Measurements from ENCODE around the gene ORC5. TPM values are rescaled to one million over a fixed set of nuclear protein-coding genes. Genes with fewer than 3 reads are reported as not detected.

Gene ORC5
- total and polyA plus RNA-seq, 10 of the 15 experiments (the other 5 are each of a cell fraction or from before 2014, with no cell fraction given) = 14.8 to 58.6 (median 30.3) TPM

- H3K79me2 ChIP-seq (ENCODE audit: control insufficient read depth, insufficient read depth, low read length) = no peaks in the 10 kb centered on the region
- ChIA-PET SMC1A (ENCODE audit: uncharacterized antibody, unreplicated experiment) (no interaction called here), RAD21 (ENCODE audit: unreplicated experiment) (interaction anchor here (1.0 kb wide), 1 partner anchor 18 kb away, joined by 3 read pairs; no protein-coding TSS in a partner anchor), POLR2A (no interaction called here), CTCF (no interaction called here)
- intact Hi-C loops (cut with micrococcal nuclease; ENCODE audit: unreplicated experiment) = no loop called here
- no peak overlapping the region for H2AFZ ChIP-seq (ENCODE audit: control insufficient read depth, low read depth, low read length)
- no peaks in the 10 kb centered on the region for H4K20me1 ChIP-seq (ENCODE audit: control insufficient read depth, insufficient read depth)
- H3K27ac ChIP-seq (ENCODE audit: control insufficient read depth, insufficient read depth) = no peak overlapping the region
- TF ChIP-seq CHD1 (IDR thresholded peaks at IDR 0.05; ENCODE audit: low read depth, low read length) = no peak
- TF ChIP-seq, protein P1, sequence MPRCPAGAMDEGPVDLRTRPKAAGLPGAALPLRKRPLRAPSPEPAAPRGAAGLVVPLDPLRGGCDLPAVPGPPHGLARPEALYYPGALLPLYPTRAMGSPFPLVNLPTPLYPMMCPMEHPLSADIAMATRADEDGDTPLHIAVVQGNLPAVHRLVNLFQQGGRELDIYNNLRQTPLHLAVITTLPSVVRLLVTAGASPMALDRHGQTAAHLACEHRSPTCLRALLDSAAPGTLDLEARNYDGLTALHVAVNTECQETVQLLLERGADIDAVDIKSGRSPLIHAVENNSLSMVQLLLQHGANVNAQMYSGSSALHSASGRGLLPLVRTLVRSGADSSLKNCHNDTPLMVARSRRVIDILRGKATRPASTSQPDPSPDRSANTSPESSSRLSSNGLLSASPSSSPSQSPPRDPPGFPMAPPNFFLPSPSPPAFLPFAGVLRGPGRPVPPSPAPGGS (IDR thresholded peaks at IDR 0.05; ENCODE audit: borderline replicate concordance, insufficient read depth, low read depth, low read length, poor library complexity, severe bottlenecking) = no peak
- TF ChIP-seq FOXK2 (IDR thresholded peaks at IDR 0.05) = no peak
- no peak for TF ChIP-seq SIX5 (IDR thresholded peaks at IDR 0.05; ENCODE audit: low read depth, low read length, severe bottlenecking)
- no peak overlapping the region for H3K4me3 ChIP-seq
- FAIRE-seq (no peak), ATAC-seq (no peak), DNase-seq (ENCODE audit: low read depth, low spot score) (no peak)
- in situ Hi-C loops (cut with MboI) = no loop called here
- BruUV-seq (replicated peaks) = no TSS peak
- H3K36me3 ChIP-seq (ENCODE audit: control insufficient read depth in 2 of 2, insufficient read depth in 2 of 2, low read length in 1 of 2) = no peaks in the 10 kb centered on the region
- whole genome bisulfite sequencing (ENCODE audit: insufficient coverage, insufficient replicate concordance, low lambda C conversion rate, missing lambda C conversion rate) = 79% methylated on average over 2 of the region's 2 CpGs
- H3K4me1 ChIP-seq (ENCODE audit: control insufficient read depth, insufficient read depth, low read length) = no peaks in the 10 kb centered on the region
- no peaks in the 10 kb centered on the region for H3K27me3 ChIP-seq (replicated peaks in 1 of 2; ENCODE audit: control insufficient read depth in 2 of 2, insufficient read depth in 2 of 2, low read length in 1 of 2)
- no peak overlapping the region for H3K4me2 ChIP-seq (ENCODE audit: control insufficient read depth, insufficient read depth)
- no peaks in the 10 kb centered on the region for H3K9me3 ChIP-seq (replicated peaks; ENCODE audit: control insufficient read depth, insufficient read depth, low read length)
- H3K9ac ChIP-seq (ENCODE audit: control insufficient read depth, insufficient read depth, low read length) = no peak overlapping the region
Observed at GRCh38 chr7:104142147-104142546, 65.7 kb downstream of the ORC5 start.

DNA sequence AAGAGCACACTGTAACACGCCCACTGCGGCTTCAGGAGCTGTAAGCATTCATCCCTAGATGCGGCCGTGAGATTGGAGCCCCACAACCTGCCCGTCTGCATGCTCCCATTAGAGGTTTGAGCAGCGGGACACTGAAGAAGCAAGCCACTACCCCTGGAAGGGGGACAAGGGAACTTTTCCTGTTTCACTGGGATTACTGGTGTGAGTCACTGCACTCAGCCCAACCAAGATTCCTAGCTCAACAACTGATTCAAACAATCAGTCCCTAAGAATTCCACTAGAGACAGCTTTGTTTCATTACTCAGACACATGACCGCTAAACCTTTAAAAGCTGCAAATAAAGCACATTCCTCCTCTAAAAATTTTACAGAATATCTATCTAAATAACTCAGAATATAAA lies 69.8 kb downstream of the ORC5 start:
- Histone ChIP-seq H4K20me1 (ENCODE audit: control insufficient read depth, insufficient read depth) (no peaks in the 10 kb centered on the region), H3K4me3 (no peak overlapping the region), H3K4me1 (ENCODE audit: control insufficient read depth, insufficient read depth, low read length) (no peaks in the 10 kb centered on the region), H3K4me2 (ENCODE audit: control insufficient read depth, insufficient read depth) (no peak overlapping the region), H3K27me3 (replicated peaks in 1 of 2; ENCODE audit: control insufficient read depth in 2 of 2, insufficient read depth in 2 of 2, low read length in 1 of 2) (no peaks in the 10 kb centered on the region), H3K36me3 (ENCODE audit: control insufficient read depth in 2 of 2, insufficient read depth in 2 of 2, low read length in 1 of 2) (peaks cover 0 to 1% of the 10 kb centered on the region in 2 experiments; a peak in 3 of 4 replicates), H2AFZ (ENCODE audit: control insufficient read depth, low read depth, low read length) (no peak overlapping the region), H3K9me3 (replicated peaks; ENCODE audit: control insufficient read depth, insufficient read depth, low read length) (no peaks in the 10 kb centered on the region), H3K27ac (ENCODE audit: control insufficient read depth, insufficient read depth) (no peak overlapping the region), H3K9ac (ENCODE audit: control insufficient read depth, insufficient read depth, low read length) (no peak overlapping the region), H3K79me2 (ENCODE audit: control insufficient read depth, insufficient read depth, low read length) (no peaks in the 10 kb centered on the region)
- POLR2A ChIA-PET = no interaction called here
- intact Hi-C loops (cut with micrococcal nuclease; ENCODE audit: unreplicated experiment) (no loop called here), in situ Hi-C loops (cut with MboI) (no loop called here)
- FAIRE-seq (no peak), ATAC-seq (no peak), DNase-seq (ENCODE audit: low read depth, low spot score) (no peak)
- TF ChIP-seq, protein P2, sequence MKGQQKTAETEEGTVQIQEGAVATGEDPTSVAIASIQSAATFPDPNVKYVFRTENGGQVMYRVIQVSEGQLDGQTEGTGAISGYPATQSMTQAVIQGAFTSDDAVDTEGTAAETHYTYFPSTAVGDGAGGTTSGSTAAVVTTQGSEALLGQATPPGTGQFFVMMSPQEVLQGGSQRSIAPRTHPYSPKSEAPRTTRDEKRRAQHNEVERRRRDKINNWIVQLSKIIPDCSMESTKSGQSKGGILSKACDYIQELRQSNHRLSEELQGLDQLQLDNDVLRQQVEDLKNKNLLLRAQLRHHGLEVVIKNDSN (IDR thresholded peaks at IDR 0.05; ENCODE audit: borderline replicate concordance, extremely low read length, insufficient read depth, low read depth, low read length) = no peak
- no peak for TF ChIP-seq CREM (IDR thresholded peaks at IDR 0.05; ENCODE audit: low read depth)
- BruUV-seq (replicated peaks) = no TSS peak
- CTCF ChIA-PET = interaction anchor here (0.6 kb wide), 1 partner anchor 615 kb away, joined by 3 read pairs; no protein-coding TSS in a partner anchor
- SMC1A ChIA-PET (ENCODE audit: uncharacterized antibody, unreplicated experiment) = no interaction called here
- RAD21 ChIA-PET (ENCODE audit: unreplicated experiment) = no interaction called here
- 100% methylated on average over 7 of the region's 7 CpGs for WGBS (ENCODE audit: insufficient coverage, insufficient replicate concordance, low lambda C conversion rate, missing lambda C conversion rate)
